HepG2 (cell line): ENCODE measurements around the gene RRM2. TPM values are rescaled to one million over a fixed set of nuclear protein-coding genes. Genes with fewer than 3 reads are reported as not detected.

Source experiments
- ATF4 ChIP-seq, 2 experiments: fragments of 450-650 bp in 1 of 2; sonication (generic) in 1 of 2; formaldehyde crosslinking; IDR thresholded peaks; 2 replicates each; pipeline versions ENCODE4 v1.5.0 to v1.8.0; 2020 to 2022; ENCODE audit warnings: mild to moderate bottlenecking in 1 of 2, missing genetic modification reagents in 1 of 2
- DNMT3B ChIP-seq: conservative IDR thresholded peaks from 2 replicates; pipeline ENCODE4 v1.6.1; 2016; ENCODE audit warnings: missing biosample characterization, control low read depth
- EEA1 ChIP-seq: sonication (generic); formaldehyde crosslinking; IDR thresholded peaks from 2 replicates; pipeline ENCODE4 v1.5.1; 2020; ENCODE audit warnings: mild to moderate bottlenecking, missing genetic modification reagents, borderline replicate concordance
- ELK4 ChIP-seq: sonication (generic); formaldehyde crosslinking; IDR thresholded peaks from 2 replicates; pipeline ENCODE4 v1.9.0; 2021; ENCODE audit warnings: missing genetic modification reagents, borderline replicate concordance
- FOXO1 ChIP-seq: sonication (generic); formaldehyde crosslinking; IDR thresholded peaks from 2 replicates; pipeline ENCODE4 v1.4.0; 2020; ENCODE audit warnings: missing genetic modification reagents
- HDAC1 ChIP-seq: sonication (generic); formaldehyde crosslinking; IDR thresholded peaks from 2 replicates; pipeline ENCODE4 v1.5.1; 2020; ENCODE audit warnings: mild to moderate bottlenecking, missing genetic modification reagents
- MNT ChIP-seq: fragments of 450-650 bp; IDR thresholded peaks from 2 replicates; pipeline ENCODE4 v1.6.1; 2016
- NR3C1 ChIP-seq: sonication (generic); formaldehyde crosslinking; IDR thresholded peaks from 2 replicates; pipeline ENCODE4 v1.4.0; 2020; ENCODE audit warnings: missing genetic modification reagents
- SALL2 ChIP-seq: sonication (generic); formaldehyde crosslinking; IDR thresholded peaks from 2 replicates; pipeline ENCODE4 v1.8.1; 2023; ENCODE audit warnings: mild to moderate bottlenecking, missing genetic modification reagents, inconsistent platforms
- ZBTB44 ChIP-seq: sonication (generic); formaldehyde crosslinking; IDR thresholded peaks from 2 replicates; pipeline ENCODE4 v1.4.0; 2020; ENCODE audit warnings: missing genetic modification reagents
- ZBTB8A ChIP-seq: sonication (generic); formaldehyde crosslinking; IDR thresholded peaks from 2 replicates; pipeline ENCODE4 v1.4.0; 2020; ENCODE audit warnings: mild to moderate bottlenecking, low read depth, missing genetic modification reagents, borderline replicate concordance
- ZGPAT ChIP-seq: IDR thresholded peaks from 2 replicates; pipeline ENCODE4 v1.6.1; 2016; ENCODE audit warnings: mild to moderate bottlenecking
- ZKSCAN5 ChIP-seq: sonication (generic); formaldehyde crosslinking; IDR thresholded peaks from 2 replicates; pipeline ENCODE4 v1.5.1; 2020; ENCODE audit warnings: mild to moderate bottlenecking, missing genetic modification reagents
- ZNF235 ChIP-seq: sonication (generic); formaldehyde crosslinking; IDR thresholded peaks from 2 replicates; pipeline ENCODE4 v1.8.1; 2023; ENCODE audit warnings: mild to moderate bottlenecking, missing genetic modification reagents, borderline replicate concordance
- ZNF496 ChIP-seq: sonication (generic); formaldehyde crosslinking; IDR thresholded peaks from 2 replicates; pipeline ENCODE4 v1.8.1; 2023; ENCODE audit warnings: mild to moderate bottlenecking, moderate library complexity, missing genetic modification reagents; ENCODE audit not compliant: insufficient replicate concordance
- ZNF547 ChIP-seq: sonication (generic); formaldehyde crosslinking; IDR thresholded peaks from 2 replicates; pipeline ENCODE4 v1.5.1; 2020; ENCODE audit warnings: mild to moderate bottlenecking, missing genetic modification reagents
- ZNF574 ChIP-seq: sonication (generic); formaldehyde crosslinking; IDR thresholded peaks from 2 replicates; pipeline ENCODE4 v1.4.0; 2020; ENCODE audit warnings: missing genetic modification reagents
- ZNF644 ChIP-seq: IDR thresholded peaks from 2 replicates; pipeline ENCODE4 v1.6.1; 2016; ENCODE audit warnings: low read depth
- ZNF737 ChIP-seq: sonication (generic); formaldehyde crosslinking; IDR thresholded peaks from 2 replicates; pipeline ENCODE4 v1.5.0; 2020; ENCODE audit warnings: missing genetic modification reagents, mild to moderate bottlenecking, borderline replicate concordance
- polyA plus RNA-seq, 8 experiments: library from polyadenylated mRNA; depleted of rRNA in 3 of 8; stranded (reverse) in 7 of 8; unstranded in 1 of 8; fragments of >200 nt; fragmentation: Illumina TruSeq in 4 of 8; extraction: Trizol in 4 of 8; gene quantifications; 2 replicates each; pipeline versions ENCODE4 v1.2.1 to v1.2.3, GENCODE V29; 2011 to 2016; ENCODE audit warnings: low read depth in 4 of 8, missing spikeins in 1 of 8, mixed read lengths in 1 of 8; ENCODE audit not compliant: insufficient read depth in 1 of 8
- total RNA-seq, 5 experiments: library from RNA; depleted of rRNA; stranded (reverse); fragments of >200 nt; fragmentation: Illumina TruSeq; extraction: Trizol; gene quantifications; 2 replicates each; pipeline ENCODE4 v1.2.3, GENCODE V29; 2016; ENCODE audit warnings: low read depth in 1 of 5

The RRM2 gene
- total and polyA plus RNA-seq, 2 of the 13 experiments (the other 11 are each of a cell fraction or from before 2014, with no cell fraction given) = 31.3 to 150 TPM

GRCh38 chr2:10122500-10123280 is at the start of gene RRM2 (continued):
- TF ChIP-seq ATF4 (CRISPR knock-in tag; IDR thresholded peaks at IDR 0.05) (peak in 1 of 2 experiments; percentile 96; a peak in 2 of 4 replicates), ZBTB8A (no peak), ZNF574 (peak; percentile 80; the same call in 1 of the 2 replicates), ZNF547 (CRISPR knock-in tag) (peak; percentile 97), ZKSCAN5 (CRISPR knock-in tag) (peak; percentile 41; the same call in 1 of the 2 replicates), ZNF644 (no peak), FOXO1 (CRISPR knock-in tag) (peak; percentile 26), EEA1 (0 out of 2 replicates have a peak, but pooled peaks have one; percentile 62), ZBTB44 (CRISPR knock-in tag) (peak; percentile 81; the same call in 1 of the 2 replicates), ZNF496 (peak; percentile 73), MNT (peak; percentile 52), ZNF235 (peak; percentile 91), ELK4 (CRISPR knock-in tag) (peak; percentile 80), NR3C1 (CRISPR knock-in tag) (0 out of 2 replicates have a peak, but pooled peaks have one; percentile 29), ZNF737 (CRISPR knock-in tag) (no peak), DNMT3B (no peak), SALL2 (CRISPR knock-in tag) (peak; percentile 50; the same call in 1 of the 2 replicates), ZGPAT (CRISPR knock-in tag) (no peak; the same call in none of the 2 replicates), HDAC1 (CRISPR knock-in tag) (peak; percentile 100)
